Neural progenitor cell (in vitro differentiated cells): Measurements from ENCODE around the gene CACNA1E.

Source experiments
- CTCF ChIP-seq: fragments of 200-600 bp; sonication (generic); IDR thresholded peaks from 2 replicates; pipeline ENCODE4 v1.5.1; 2017; ENCODE audit warnings: antibody characterized with exemption, mild to moderate bottlenecking
- EZH2 ChIP-seq: fragments of 200-600 bp; sonication (generic); IDR thresholded peaks from 2 replicates; pipeline ENCODE4 v1.6.1; 2017; ENCODE audit warnings: antibody characterized with exemption, mild to moderate bottlenecking, moderate library complexity
- EZH2phosphoT487 ChIP-seq: fragments of 200-600 bp; sonication (generic); IDR thresholded peaks from 2 replicates; pipeline ENCODE4 v1.6.1; 2017; ENCODE audit warnings: antibody characterized with exemption

- TF ChIP-seq CTCF (no peak), EZH2phosphoT487 (no peak), EZH2 (no peak)
Observed at GRCh38 chr1:181769846-181770245, 286.5 kb downstream of the CACNA1E start.
